ENCODE data around the gene LRWD1.
"Not testable (repeated sequence)": the region's sequence is repeated elsewhere in the genome, so short reads cannot be mapped to it uniquely, and the experiment has no call there.

Gene LRWD1

DNA sequence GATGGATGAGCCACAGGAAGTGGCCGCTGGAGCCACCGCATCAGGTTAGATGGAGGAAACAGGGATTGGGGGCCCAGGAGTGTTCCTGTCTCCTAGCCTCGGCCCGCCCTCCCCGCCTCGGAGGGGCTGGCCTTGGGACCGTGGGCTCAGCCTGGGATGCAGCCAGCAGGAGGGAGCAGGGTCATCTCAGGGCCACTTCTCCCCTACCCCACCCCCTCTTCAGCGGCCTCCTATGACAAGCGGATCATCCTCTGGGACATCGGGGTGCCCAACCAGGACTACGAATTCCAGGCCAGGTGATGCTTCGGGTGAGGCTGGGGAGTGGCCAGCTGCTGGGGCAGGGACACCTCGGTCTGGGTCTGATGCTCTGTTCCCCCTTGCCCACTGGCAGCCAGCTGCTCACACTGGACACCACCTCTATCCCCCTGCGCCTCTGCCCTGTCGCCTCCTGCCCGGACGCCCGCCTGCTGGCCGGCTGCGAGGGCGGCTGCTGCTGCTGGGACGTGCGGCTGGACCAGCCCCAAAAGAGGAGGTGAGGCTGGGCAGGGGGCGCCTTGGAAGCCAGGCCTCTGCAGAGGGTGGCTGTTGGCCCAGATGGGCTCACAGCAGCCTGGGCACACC, 4.7 kb downstream of the LRWD1 start:
- DNase-seq, result no peak

DNA sequence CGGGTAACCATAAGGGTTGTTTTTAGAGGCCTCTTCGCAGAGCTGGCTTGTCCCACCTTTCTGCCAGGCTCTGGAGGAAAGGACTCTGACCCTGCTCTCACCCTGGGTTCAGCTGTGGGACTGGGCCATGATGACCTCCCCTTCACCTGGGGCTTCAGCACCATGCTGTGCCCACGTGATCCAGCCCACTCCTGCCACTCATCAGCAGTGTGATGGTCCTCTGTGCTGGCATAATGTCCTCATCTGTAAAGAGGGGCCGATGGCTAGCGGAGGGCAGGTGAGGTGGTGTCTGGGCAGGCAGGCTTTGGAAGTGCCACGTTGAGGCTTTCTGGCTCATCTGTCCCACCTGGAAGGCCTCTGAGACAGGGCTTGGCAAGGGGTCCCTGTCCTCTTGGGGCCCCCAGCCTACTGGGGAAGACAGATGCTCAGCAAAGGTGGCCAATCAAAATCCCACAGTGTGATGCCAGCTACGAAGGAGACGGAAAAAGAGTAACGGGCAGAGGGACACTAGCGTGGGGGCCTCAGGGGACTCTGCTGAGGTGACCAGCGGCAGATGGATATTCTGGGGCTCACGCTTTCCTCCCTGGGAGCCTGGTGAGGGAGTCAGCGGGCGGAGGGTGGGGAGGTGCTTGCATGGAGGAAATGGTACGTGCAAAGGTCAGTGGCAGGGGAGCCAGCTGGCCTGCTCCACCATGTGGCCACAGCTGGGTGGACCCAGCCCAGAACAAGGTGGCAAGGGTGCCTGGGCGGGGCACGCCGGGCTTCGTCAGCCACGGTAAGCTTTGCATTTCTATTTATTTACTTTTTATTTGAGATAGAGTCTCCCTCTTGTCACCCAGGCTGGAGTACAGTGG, 5.4 kb downstream of the LRWD1 start:
- DNase-seq, result no peak

DNA sequence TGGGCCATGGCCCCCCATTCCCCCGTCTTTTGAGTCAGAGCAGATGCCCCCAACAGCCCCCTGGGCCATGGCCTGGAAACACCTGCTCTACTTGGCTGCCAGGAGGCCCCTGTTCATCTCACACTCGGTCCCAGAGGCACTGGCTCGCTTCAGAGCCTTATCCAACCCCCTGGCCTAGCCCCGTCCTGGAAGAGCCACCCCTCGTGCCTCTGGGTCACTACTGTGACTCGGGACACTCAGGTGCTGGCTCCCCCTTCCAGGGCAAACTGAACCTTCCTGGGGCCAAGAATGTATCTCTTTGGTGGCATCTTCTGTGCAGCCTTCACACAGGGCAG, 7.0 kb downstream of the LRWD1 start:
- DNase-seq, result no peak

DNA sequence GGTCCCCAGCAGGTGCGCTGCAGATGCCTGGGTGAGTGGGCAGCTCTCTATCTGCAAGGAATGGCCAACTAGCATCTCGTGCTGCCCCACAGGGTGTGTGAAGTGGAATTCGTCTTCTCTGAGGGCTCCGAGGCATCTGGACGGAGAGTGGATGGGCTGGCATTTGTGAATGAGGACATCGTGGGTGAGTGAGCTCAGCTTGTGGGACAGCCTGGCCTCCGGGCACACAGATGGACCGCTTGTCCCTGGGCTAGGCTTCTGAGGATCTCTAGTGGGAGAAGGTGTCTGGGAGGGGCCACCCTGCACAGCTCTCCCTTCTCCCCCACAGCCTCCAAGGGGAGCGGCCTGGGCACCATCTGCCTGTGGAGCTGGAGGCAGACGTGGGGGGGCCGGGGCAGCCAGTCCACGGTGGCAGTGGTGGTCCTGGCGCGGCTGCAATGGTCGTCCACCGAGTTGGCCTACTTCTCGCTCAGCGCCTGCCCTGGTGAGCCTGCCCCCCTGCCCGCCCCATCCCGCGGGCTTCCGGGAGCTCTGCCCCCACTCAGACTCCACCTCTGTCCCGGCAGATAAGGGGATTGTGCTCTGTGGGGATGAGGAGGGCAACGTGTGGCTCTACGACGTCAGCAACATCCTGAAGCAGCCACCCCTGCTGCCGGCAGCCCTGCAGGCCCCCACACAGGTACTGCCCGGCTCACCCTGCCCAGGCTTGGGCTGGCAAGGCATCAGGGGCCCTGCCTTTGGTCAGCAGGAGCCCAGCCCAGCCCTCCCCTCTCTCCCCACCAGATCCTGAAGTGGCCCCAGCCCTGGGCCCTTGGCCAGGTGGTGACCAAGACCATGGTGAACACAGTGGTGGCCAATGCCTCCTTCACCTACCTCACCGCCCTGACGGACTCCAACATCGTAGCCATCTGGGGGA, 7.6 kb downstream of the LRWD1 start:
- DNase-seq, result no peak

DNA sequence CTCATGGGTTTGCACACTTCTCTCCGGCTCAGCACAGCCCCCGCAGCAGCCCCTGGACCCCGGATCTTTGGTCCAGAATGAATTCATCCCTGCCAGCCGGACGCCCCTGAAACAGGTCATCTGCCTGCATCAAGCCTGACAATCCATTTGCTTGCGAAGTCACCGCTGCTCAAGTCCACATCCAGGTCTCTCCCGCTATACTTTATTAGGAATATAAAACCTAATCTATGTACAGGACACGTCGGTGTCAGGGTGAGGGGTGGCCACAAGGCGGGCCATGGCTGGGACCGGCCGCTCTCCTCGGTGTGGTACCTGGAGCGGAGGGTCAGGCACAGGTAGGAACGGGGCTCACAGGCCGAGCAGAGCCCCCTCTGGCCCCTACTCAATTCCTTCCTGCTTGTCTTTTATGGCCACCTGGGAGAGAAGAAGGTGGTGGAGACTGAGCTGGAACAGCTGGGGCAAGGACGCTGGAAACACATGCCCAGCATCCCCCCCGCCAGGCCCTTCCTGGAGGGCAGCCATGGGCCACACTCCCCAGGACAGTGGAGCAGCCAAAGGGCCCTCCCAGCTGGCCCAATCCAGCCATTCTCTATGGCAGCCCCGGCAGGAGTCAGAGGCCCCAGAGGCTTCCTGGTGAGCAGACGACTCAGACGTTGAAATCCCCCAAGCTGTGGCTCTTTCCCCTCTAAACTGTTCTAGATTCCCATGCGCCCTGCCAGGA, 8.6 kb downstream of the LRWD1 start:
- DNase-seq, result no peak

DNA sequence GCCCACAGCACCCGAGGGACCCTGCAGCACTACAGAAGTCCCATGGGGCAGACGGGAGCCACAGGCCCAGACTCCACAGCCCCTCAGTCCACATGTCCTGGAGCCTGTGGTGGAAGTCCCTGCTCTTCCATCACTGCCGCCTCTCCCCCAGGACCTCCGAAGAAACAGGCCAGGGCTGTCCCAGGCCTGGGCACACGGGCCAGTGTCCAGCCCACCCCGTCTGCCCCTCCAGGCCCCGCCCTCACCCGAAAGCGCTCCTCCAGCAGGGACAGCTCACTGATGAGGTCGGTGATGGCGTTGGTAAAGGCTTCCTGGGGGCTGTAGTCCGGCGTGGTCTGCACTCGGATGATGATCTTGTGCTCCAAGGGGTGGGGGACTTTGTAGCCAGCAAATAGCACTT, 9.3 kb downstream of the LRWD1 start:
- not testable (repeated sequence) for DNase-seq

DNA sequence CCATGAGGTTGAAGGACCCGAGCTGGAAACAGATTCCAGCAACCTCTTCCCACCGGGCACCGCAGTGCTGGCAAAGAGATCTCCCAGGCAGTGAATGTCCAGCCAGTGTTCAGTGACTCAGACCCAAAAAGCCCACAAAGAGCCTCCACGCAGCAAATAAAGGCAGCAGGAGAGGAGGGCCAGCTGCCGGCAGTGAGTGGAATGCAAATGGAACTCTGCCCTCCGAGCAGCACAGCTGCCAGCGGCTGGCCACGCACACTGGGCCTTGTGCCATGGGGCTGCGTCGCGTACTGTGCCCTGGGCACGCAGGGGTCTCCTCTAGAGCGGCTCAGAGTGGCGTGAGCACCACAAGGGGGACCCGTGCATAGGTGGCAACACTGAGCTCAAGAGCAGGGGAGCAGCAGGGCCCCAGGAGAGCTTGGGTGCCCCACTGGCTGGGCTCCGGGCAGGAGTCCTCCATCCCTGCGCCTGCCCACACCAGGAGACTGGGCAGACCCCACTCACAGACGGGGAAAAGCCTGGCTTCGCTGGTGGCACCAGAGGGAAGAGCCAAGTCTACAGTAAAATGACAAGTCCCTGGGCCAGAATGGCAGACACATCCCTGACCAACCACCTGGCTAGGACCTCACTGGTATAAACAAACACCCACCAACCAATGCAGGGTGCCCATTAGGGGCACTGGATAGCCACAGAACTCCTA, 10.1 kb downstream of the LRWD1 start:
- not testable (repeated sequence) for DNase-seq

DNA sequence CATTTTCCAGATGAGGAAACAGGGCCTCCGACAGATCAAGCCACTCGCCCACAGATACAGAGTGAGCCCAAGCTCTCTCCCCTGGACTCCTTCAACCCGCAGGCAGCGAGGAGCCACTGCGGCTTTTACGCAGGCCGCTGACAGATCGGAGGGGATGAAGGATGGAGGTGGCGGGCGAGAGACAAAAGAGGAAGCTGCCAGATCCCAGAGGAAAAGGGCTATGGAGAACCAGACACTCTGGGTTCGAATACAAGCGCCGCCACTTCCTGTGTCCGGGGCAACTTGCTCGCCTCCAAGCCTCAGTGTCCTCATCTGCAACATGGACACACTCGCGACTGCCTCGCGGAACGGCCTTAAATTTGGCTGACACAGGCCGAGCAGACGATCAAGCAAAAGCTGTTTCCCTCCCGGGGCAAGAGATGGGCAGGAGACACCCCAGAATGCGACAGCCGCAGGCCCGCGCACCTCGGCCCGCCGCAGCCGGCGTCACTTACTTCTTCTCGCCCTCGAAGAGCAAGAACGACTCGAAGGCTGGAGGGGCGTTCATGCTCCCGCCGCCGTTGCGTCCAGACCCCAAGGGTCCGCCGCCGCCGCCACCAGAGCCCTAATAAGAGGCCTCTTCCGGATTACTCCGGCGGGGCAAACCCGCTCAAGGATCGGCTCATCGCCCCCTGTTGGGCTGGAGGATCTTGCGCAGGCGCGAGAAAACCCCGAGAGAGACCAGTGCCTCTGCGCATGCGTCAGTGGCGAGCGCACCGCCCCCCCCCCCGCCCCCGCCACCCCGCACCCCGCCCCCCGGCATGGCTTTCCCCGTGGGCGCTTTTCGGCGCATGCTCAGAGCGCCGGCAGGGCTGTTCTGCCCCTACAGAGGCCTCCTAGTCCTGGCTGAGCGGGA, 13.8 kb downstream of the LRWD1 start, which contains the start of gene POLR2J:
Gene POLR2J, minus strand, starts transcription at position 609 of the 895 bp plus-strand sequence. Its CDS starts 62 bp downstream, at position 547.
- DNase-seq, result peak; percentile 95

DNA sequence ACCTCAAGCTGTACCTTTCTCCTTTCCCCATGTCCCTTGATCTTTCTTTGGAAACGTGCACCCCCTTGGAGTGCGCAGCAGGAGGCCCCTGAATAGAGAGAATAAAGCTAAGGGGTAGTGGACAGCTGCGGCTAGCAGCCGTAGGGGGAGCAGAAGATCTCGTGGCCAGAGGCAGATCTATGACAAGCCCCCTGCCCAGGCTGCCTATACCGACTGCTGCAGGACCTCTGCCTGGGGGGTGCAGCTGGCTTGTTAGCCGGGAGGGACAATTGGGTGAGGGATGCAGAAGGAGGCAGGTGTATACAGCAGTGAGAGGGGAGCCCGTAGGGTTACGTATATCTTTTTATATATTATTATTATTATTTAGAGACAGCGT, 14.4 kb downstream of the LRWD1 start:
- not testable (repeated sequence) for DNase-seq

DNA sequence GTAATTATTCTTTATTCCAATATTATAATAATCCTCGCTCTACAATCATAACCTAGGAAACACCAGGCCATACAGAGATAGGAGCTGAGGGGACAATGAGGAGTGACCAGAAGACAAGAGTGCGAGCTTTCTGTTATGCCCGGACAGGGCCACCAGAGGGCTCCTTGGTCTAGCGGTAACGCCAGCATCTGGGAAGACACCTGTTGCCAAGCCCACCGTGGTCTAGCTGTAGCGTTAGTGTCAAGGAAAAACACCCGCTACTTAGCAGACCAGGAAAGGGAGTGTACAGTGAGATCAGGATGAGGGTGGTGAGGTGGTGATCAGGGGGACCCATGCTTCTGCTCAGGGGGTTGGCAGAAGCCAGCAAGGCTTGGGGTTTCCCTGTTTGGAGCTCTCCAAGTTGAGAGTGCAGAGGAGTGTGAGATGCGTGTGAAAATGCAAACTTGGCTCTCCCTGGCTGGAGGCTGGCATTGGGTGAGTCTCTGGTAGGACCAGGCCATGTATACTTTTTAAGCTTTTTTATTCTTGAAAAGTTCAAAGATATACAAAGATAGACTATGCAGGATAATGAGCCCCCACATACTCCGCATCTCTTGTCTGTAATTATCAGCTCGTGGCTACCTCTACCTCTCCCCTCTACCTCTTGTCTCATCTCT, 15.3 kb downstream of the LRWD1 start:
- peak; percentile 50 for DNase-seq

DNA sequence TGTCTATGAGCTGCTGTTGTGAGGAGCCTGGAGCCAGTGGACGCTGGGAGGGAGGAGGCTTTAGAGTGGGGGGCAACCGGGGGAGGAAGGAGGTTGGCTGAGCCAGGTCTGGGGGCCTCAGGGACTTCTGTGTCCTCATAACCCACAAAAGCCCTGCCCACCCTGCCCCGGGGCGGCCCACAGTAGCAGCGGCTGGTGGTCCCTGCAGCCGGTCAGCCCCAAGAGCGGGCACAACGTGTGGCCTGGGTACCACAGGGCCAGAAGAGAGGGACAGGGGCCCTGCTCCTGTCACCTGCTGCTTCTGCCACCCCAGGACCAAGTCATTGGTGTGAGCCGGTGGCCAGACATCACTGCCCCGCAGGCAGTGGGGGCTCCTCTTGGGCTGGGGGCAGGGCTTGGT, 17.2 kb downstream of the LRWD1 start:
- DNase-seq, result not testable (repeated sequence)

DNA sequence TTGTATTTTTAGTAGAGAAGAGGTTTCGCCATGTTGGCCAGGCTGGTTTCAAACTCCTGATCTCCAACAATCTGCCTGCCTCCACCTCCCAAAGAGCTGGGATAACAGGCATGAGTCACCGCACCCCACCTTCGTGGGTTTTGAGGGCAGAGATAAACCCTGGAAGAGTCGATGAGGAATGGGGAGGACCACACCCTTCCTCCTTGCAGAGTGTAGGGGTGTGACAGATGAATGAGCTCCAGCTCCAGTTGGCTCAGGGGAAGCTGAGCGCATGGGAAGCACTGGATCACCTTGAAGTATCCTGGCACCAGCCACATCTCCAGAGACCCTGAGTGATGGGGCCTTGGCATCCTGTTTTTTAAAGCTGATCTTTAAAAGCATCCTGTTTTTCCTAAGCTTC, 19.5 kb downstream of the LRWD1 start:
- DNase-seq, result not testable (repeated sequence)

DNA sequence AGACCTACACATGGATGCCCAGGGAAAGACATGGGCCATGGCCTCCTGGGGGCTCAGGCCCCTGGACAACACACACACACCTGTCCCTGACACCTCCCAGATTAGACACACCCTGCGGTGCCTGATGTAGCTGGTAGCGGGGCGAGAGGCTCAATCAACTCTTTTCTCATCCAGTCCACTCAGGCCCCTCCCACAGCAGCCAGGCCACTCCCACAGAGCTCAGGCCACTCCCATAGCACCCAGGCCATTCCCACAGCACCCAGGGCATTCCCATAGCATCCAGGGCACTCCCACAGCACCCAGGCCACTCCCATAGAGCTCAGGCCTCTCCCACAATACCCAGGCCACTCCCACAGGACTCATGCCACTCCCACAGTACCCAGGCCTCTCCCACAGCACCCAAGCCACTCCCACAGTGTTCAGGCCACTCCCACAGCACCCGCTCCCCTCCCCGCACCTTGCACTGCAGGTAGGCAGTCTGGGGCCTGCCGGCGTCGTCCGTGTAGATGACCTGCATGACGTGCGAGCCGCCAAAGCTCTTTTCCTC, 25.8 kb downstream of the LRWD1 start:
- peak; percentile 47 for DNase-seq

DNA sequence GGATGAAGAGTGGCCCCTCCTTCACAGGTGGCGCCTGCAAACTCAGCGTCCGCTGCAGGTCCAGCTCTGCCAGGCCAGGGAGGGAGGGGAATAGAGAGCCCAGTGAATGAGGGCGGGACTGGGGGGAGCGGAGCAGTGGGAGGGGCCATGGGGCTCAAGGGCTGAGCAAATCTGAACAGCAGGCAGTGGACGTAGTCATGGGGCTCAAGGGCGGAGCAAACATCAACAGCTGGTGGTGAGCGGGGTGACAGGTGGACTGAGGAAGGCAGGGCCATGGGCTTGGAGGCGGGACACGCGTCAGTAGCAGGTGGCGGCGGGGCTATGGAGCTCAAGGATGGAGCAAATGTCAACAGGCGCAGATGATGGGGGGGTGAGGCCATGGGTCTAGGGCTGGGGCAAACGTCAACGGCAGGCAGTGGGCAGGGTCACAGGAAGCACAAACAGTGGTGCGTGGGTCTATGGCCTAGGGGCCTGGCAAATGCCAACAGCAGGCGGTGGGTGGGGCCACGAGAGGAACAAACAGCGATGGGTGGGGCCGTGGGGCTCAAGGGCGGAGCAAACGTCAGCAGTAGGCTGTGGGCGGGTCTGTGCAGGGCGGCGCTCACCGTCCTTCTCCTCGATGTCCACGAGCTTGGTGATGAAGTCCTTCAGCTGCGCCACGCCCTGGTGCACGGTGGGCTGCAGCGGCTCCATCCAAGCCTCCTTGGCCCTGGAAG, 28.6 kb downstream of the LRWD1 start:
- not testable (repeated sequence) for DNase-seq

DNA sequence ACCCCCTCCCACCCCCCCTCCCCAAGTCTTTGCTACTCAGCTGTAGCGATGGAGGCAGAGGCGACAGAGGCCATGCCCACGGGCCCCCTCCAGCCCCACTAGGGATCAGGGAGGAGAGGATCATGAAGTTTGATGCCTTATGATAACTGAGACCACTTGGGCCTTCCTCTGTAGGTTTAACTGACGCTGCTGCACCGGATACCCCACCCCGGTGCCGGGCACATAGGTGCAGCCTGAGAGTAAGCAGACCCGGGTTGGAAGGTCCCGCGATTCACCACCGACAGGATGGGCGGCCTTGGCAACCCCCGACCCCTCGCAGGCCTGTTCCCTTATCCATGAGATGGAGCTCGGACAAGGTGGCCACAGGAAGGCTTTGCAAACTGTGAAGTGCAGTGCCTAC, 29.2 kb downstream of the LRWD1 start:
- DNase-seq, result not testable (repeated sequence)

DNA sequence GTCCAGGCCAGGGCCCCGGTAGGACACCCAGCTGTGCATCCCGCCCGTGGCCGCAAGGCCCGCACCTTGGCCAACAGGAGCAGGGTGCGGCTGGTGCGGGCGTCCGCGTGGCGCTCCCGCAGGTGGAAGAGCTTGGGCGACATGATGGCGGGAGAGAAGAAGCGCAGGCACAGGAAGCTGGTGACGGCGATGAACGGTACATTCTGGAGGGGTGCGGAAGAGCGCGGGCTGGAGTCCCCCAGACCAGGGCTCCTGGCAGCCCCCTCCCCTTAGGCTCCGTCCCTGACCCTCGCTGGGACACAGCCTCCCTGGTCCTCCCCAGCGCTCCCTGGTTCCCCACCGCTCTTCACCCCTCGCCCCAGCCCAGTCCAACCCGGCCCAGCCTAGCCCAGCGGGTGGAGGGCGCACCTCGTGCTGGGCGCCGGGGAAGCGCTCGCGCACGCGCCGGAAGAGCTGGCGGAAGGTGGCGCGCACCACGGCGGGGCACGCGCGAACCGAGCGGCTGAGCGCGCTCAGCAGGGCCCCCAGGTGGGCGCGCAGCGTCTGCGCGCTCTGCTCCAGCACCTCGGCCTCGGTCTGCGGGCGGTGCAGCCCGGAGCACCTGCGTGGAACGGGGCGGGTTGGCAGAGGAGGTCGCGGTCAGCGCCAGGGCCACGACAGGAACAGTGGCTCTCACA, 29.8 kb downstream of the LRWD1 start:
- not testable (repeated sequence) for DNase-seq

DNA sequence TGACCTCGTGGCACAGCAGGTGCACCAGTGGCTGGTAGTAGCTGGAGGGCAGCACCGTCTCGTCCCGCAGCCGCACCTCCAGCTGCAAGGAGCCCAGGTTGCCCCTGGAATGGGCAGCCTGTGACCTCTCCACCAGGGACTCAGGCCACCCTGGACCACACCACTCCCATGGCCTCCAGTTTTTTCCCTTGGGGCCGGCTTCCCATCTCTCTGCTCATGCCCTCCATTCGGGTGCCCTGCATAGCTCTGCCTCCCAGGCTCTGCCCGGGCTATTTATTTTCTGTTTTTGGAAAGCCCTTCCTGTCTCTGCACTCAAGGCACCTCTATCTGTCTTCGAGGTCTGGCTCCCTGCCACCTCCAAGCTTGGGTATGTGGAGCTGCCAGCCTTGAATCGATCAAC, 32.1 kb downstream of the LRWD1 start:
- not testable (repeated sequence) for DNase-seq

DNA sequence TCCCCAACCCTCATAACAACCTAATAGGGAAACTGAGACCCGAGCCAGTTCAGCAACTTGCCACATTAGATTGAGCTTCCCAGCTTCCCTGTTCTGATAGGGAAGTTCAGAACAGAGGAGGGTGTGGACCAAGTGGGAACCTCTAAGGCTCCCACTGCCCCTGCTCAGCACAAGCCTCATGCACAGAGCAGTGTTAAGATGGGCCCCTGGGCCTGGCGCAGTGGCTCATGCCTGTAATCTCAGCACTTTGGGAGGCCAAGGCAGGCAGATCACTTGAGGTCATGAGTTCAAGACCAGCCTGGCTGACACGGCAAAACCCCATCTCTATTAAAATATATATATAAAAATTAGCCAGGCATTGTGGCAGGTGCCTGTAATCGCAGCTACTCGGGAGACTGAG, 32.5 kb downstream of the LRWD1 start:
- not testable (repeated sequence) for DNase-seq

DNA sequence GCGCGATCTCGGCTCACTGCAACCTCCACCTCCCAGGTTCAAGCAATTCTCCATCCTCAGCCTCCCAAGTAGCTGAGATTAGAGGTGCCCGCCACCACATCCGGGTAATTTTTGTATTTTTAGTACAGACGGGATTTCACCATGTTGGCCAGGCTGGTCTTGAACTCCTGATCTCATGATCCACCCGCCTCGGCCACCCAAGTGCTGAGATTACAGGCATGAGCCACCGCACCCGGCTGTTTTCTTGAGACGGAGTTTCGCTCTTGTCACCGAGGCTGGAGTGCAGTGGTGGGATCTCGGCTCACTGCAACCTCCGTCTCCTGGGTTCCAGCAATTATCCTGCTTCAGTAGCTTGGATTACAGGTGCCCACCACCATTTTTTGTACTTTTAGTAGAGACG, 33.5 kb downstream of the LRWD1 start:
- not testable (repeated sequence) for DNase-seq
